Activated CD8-positive, alpha-beta T cell treated with anti-CD3 and anti-CD28 coated beads for 36 hours (primary cell): ENCODE measurements around the gene ROR2. TPM values are rescaled to one million over a fixed set of nuclear protein-coding genes. Genes with fewer than 3 reads are reported as not detected.
"Not testable (repeated sequence)": the region's sequence is repeated elsewhere in the genome, so short reads cannot be mapped to it uniquely, and the experiment has no call there.

ENCODE experiments used
- ATAC-seq: fragments of 200-7000 bp; cut with Tn5 transposase; one replicate; pipeline ENCODE4 v1.10.0; 2021; ENCODE audit warnings: mild to moderate bottlenecking, moderate library complexity
- CTCF ChIA-PET: fragments of 350-600 bp; sonication (Branson Sonifier 250); formaldehyde crosslinking; loops from one replicate; lab custom pipeline; 2021; ENCODE audit warnings: antibody characterized with exemption; lab: Charles Lee
- POLR2A ChIA-PET: fragments of 350-600 bp; sonication (Branson Sonifier 250); formaldehyde crosslinking; loops from one replicate; lab custom pipeline; 2021; ENCODE audit warnings: antibody characterized with exemption; lab: Charles Lee
- DNase-seq: peaks from one replicate; pipeline ENCODE4 v3.0.0-alpha.2; 2020
- H3K27ac Mint-ChIP-seq: one replicate; pipeline ENCODE4 v1.8.0; 2021; ENCODE audit warnings: mild to moderate bottlenecking, mixed read lengths
- H3K27me3 Mint-ChIP-seq: one replicate; pipeline ENCODE4 v1.8.0; 2021; ENCODE audit warnings: mixed read lengths
- H3K36me3 Mint-ChIP-seq: one replicate; pipeline ENCODE4 v1.8.0; 2021; ENCODE audit warnings: low read depth, mixed read lengths
- H3K4me1 Mint-ChIP-seq: one replicate; pipeline ENCODE4 v1.8.0; 2021; ENCODE audit warnings: low read depth, mixed read lengths
- H3K4me3 Mint-ChIP-seq: one replicate; pipeline ENCODE4 v1.8.0; 2021; ENCODE audit warnings: mild to moderate bottlenecking, moderate library complexity, mixed read lengths
- H3K9me3 Mint-ChIP-seq: one replicate; pipeline ENCODE4 v1.8.0; 2021; ENCODE audit warnings: mixed read lengths
- intact Hi-C: fragments of 100-400 bp; cut with micrococcal nuclease; formaldehyde crosslinking; loops from one replicate; pipeline ENCODE4 v1.10.0; 2022
- total RNA-seq, 2 experiments: library from RNA; stranded (reverse); gene quantifications; one replicate each; pipeline ENCODE4 v1.2.3, GENCODE V29; 2021
- TF ChIP-seq, protein P1 (sequence below): fragments of 200-600 bp; IDR thresholded peaks from one replicate; pipeline ENCODE4 v1.8.0; 2022; ENCODE audit warnings: antibody characterized with exemption, mild to moderate bottlenecking

ROR2 gene
- total RNA-seq, 2 experiments from 2014 or later = not detected

DNA sequence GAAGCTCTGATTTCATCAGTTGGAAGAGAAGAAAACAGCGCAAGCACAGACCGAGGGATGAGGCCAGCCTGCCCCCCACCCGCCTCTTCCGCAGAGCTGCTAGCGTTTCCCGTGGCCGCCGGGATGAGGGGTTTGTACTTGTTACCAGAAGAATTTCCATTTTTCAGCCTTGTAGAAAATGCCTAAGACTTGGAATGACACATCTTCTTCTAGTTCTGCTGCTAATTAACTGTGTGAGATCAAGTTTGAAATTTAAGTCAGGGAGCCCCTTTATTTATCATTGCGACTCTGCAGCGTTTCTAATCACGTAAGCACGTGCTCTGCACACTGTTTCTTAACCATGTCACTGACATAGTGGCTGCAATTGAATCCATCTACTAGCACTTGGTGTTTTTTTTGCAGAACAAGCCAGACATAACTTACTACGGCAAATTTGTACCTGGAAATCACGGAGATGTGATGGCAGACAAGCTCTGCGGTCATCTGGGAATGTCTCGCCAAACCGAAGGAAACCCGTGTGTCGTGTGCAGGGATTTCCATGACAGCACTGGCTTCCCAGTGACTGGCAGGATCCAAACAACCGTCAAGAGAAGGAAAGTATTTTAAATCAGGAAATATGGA lies 41.8 kb upstream of the ROR2 start:
- TF ChIP-seq, protein P1, sequence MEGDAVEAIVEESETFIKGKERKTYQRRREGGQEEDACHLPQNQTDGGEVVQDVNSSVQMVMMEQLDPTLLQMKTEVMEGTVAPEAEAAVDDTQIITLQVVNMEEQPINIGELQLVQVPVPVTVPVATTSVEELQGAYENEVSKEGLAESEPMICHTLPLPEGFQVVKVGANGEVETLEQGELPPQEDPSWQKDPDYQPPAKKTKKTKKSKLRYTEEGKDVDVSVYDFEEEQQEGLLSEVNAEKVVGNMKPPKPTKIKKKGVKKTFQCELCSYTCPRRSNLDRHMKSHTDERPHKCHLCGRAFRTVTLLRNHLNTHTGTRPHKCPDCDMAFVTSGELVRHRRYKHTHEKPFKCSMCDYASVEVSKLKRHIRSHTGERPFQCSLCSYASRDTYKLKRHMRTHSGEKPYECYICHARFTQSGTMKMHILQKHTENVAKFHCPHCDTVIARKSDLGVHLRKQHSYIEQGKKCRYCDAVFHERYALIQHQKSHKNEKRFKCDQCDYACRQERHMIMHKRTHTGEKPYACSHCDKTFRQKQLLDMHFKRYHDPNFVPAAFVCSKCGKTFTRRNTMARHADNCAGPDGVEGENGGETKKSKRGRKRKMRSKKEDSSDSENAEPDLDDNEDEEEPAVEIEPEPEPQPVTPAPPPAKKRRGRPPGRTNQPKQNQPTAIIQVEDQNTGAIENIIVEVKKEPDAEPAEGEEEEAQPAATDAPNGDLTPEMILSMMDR = no peak
- POLR2A ChIA-PET = no interaction called here
- Mint-ChIP-seq H3K27ac (no peak overlapping the region), H3K27me3 (peaks cover 21% of the 10 kb centered on the region), H3K9me3 (no peaks in the 10 kb centered on the region), H3K4me3 (no peak overlapping the region), H3K4me1 (no peaks in the 10 kb centered on the region), H3K36me3 (no peaks in the 10 kb centered on the region)
- no peak for DNase-seq
- intact Hi-C loops = no loop called here
- CTCF ChIA-PET = interaction anchor here (1.0 kb wide), 1 partner anchor 17 kb away, joined by 3 read pairs; no protein-coding TSS in a partner anchor
- ATAC-seq = no peak

GRCh38 chr9:91986248-91986647 lies 36.2 kb upstream of the ROR2 start:
- no peaks in the 10 kb centered on the region for H3K36me3 Mint-ChIP-seq
- intact Hi-C loops = no loop called here
- CTCF ChIA-PET = no interaction called here
- TF ChIP-seq, protein P1 = no peak
- DNase-seq (no peak), ATAC-seq (no peak)
- peaks cover 6% of the 10 kb centered on the region for H3K27me3 Mint-ChIP-seq
- no peaks in the 10 kb centered on the region for H3K4me1 Mint-ChIP-seq
- no peak overlapping the region for H3K27ac Mint-ChIP-seq
- no peak overlapping the region for H3K4me3 Mint-ChIP-seq
- POLR2A ChIA-PET = no interaction called here
- H3K9me3 Mint-ChIP-seq = peaks cover 3% of the 10 kb centered on the region

- Mint-ChIP-seq H3K27me3 (peaks cover 6% of the 10 kb centered on the region), H3K4me3 (no peak overlapping the region), H3K4me1 (no peaks in the 10 kb centered on the region), H3K9me3 (peaks cover 6% of the 10 kb centered on the region), H3K27ac (no peak overlapping the region), H3K36me3 (no peaks in the 10 kb centered on the region)
- ChIA-PET CTCF (no interaction called here), POLR2A (no interaction called here)
- ATAC-seq = no peak
- TF ChIP-seq, protein P1 = no peak
- no peak for DNase-seq
- intact Hi-C loops = no loop called here
These were observed 35.7 kb upstream of the ROR2 start for GRCh38 chr9:91985692-91986091.

GRCh38 chr9:91978740-91979414 lies 28.8 kb upstream of the ROR2 start:
- ChIA-PET CTCF (interaction anchor here (0.7 kb wide), 1 partner anchor 10 kb away, joined by 4 read pairs; no protein-coding TSS in a partner anchor), POLR2A (no interaction called here)
- Mint-ChIP-seq H3K27me3 (peaks cover 2% of the 10 kb centered on the region), H3K27ac (no peak overlapping the region), H3K4me3 (no peak overlapping the region), H3K36me3 (no peaks in the 10 kb centered on the region), H3K9me3 (peaks cover 6% of the 10 kb centered on the region), H3K4me1 (no peaks in the 10 kb centered on the region)
- TF ChIP-seq, protein P1 = no peak
- ATAC-seq = peak; percentile 24
- intact Hi-C loops = no loop called here
- peak; percentile 3 for DNase-seq

GRCh38 chr9:91975254-91975653 lies 25.2 kb upstream of the ROR2 start:
- CTCF ChIA-PET, intact Hi-C loops: not testable (repeated sequence)

More at GRCh38 chr9:91975254-91975653, 25.2 kb upstream of the ROR2 start:
- H3K36me3 Mint-ChIP-seq, H3K9me3 Mint-ChIP-seq, DNase-seq, ATAC-seq, H3K4me1 Mint-ChIP-seq, H3K27ac Mint-ChIP-seq, POLR2A ChIA-PET, H3K4me3 Mint-ChIP-seq: not testable (repeated sequence)
- H3K27me3 Mint-ChIP-seq = peaks cover 14% of the 10 kb centered on the region
